Forelimb muscle (tissue), 1 donor: ENCODE data around the gene KIF14. TPM values are rescaled to one million over a fixed set of nuclear protein-coding genes. Genes with fewer than 3 reads are reported as not detected.
"Not testable (repeated sequence)": the region's sequence is repeated elsewhere in the genome, so short reads cannot be mapped to it uniquely, and the experiment has no call there.

Experiments
- DNase-seq: peaks from one replicate; pipeline ENCODE4 v3.0.0-alpha.2; 2013; ENCODE audit warnings: low read depth
- polyA plus RNA-seq: library from polyadenylated mRNA; unstranded; fragments of 120-200 nt; gene quantifications from one replicate; pipeline ENCODE4 v1.2.1, GENCODE V29; 2013; ENCODE audit not compliant: insufficient read length

Gene KIF14
- polyA plus RNA-seq, 1 donor = 2.5 TPM

- DNase-seq = no peak
Measured at GRCh38 chr1:200540281-200540680, 80.3 kb downstream of the KIF14 start.

- DNase-seq = no peak
Measured at GRCh38 chr1:200538179-200538578, 82.4 kb downstream of the KIF14 start.

GRCh38 chr1:200535605-200536004, 84.9 kb downstream of the KIF14 start:
- no peak for DNase-seq

GRCh38 chr1:200530623-200531261, 89.8 kb downstream of the KIF14 start:
- no peak for DNase-seq

- DNase-seq = no peak
Measured at GRCh38 chr1:200528858-200529606, 91.5 kb downstream of the KIF14 start.

DNA sequence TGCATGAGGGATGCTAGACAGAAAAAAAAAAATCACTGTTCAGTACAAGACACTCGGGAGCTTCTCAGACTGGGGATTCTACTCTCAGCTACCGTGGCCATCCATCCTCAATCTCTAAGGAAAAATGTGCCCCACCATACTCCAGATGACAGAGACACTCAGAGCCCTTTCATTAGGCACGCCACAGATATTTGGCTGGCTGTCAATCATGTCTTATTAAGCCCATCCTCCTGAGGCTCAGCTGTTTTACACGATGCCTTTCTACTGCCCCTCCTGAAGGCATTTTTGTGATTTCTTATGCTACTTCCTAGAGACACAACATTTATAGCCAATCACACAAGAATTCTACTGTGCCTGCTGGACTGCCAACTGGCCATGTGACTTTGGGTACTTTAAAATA, 92.9 kb downstream of the KIF14 start:
- DNase-seq = no peak

DNA sequence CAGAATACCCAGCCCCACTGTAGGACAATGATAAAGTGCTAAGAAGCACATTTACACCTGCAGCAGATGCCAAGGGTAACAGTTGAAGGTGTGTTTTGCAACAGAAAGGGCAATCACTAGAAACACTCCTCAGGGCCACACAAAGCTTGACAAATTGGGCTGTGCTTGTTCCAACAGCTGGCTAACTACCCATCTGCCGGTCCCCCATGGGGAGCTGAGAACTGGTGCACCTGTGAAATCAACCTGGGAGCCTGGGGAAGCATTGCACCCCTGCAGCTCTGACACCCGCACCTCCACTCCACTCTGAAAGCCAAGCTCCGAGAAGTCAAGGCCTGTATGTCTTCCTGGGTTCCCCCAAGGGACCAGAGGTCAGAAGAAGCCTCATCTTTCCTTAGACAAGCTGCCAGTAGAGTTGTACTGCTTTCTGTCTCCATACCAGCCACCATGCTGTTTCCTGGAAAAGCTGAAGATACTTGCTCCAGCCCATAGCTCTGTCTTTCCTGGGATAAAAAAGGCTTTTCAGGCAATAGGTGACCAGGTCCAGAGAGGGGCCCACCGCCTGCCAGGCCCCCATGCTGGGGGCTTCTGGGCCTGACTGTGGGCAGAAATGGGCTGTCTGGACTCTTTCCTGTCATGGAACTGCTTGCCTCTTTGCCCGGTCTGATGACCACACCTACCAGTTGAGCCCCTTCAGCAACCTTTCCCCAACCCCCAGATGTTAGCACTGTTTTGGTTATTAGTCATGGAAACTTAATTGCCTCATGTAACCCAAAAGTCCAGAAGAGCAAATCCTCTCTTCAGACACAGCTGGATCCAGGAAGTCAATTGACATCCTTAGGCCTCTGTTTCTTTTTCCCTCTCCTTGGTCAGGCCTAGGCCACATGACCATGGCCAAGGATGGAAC, 93.6 kb downstream of the KIF14 start:
- no peak for DNase-seq

DNA sequence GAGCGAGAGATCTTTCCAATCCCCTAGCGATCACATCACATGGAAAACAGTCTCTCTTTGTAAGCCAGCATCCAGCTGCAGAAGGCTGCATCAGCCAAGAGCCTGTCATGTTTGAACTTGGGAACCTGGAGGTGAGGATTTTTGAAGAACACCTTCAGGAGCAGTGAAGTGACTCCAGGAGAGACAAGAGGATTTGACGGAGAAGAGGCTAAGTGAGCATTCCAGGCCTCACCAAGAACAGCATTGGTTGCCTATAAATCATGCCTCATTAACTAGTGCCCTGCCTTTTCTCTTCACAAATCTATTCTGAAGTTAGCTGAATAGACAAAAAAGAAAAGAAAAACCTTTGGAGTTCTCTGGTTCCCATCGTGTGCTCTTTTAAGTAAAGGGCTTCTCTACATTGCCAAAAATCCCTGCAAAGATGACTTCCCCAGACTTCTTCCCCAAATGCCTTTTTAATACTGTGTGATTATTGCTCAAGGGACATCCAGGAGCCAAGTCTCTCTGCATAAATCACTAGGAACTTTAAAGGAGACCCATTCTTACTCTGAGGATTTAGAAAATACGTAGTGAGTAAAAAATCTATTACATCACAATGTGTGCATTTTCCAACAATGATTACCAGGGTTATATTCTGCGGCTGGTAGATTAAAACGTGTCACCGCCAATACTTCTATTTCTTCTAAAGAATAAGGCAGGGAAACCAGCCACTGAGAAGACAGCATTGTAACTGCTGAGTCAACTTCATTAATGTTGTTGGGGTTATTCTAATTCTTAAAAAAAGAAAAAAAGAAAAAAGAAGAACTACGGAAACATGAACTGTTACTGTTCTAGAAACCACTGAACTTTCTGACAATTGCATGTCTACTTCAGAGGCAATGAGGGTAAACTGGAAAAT, 95.2 kb downstream of the KIF14 start:
- DNase-seq = peak; percentile 67

GRCh38 chr1:200524551-200524950, 96.0 kb downstream of the KIF14 start:
- not testable (repeated sequence) for DNase-seq

- no peak for DNase-seq
Measured at GRCh38 chr1:200524092-200524491, 96.5 kb downstream of the KIF14 start.

DNA sequence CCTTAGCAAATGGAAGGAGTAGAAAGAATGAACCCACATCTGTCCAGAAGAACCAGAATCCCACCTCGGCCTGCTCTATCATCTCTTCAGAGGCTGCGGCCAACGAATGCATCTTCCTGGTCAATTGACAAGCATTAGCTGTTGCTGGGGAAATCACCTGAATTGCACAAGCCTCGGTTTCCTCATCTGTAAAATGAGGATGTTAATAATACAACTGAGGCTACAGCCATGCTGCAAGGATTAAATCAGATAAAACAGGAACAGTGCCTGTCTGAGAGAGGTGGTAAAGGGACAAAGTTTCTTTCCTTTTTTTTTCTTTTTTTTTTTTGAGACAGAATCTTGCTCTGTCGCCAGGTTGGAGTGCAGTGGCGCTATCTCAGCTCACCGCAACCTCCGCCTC, 99.8 kb downstream of the KIF14 start:
- no peak for DNase-seq

- no peak for DNase-seq
Measured at GRCh38 chr1:200518524-200518923, 102.0 kb downstream of the KIF14 start.

DNA sequence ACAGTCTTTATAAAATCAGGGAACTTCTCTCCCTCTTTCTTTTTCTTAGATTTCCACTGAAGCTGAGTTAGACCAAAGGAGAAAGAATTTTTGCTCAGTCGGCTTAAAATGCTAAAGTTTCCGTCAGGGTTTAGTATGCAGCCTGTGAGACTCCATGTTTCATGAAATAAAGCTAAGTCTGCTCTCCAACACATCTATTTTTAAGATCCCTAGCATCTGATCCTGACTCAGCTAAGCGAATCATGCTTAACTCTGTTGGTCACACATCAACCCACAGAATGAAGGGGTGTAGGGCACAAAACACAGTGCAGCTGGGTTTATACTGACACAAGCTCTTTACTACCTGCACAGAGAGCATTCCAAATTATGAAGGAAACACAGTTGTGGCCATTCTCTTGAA, 108.4 kb downstream of the KIF14 start:
- DNase-seq = no peak

DNA sequence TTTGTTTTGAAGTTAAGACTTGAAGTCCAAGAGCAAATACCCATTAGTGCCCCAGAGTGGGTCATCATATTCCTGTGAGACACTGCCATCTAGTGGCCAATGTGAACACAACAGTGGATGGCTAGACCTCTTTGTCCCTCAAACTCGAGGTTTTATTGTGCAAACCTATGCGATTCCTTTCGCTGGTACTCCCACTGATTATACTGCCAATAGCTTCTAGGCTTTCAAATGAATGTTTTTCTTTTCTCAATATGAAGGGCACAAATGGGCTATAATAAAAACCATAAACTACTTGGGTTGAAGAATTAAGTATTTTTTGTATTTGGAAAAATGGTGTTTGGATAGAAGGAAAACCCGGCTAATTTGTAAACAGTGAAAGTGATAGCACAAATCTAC, 110.3 kb downstream of the KIF14 start:
- DNase-seq = peak; percentile 58

- no peak for DNase-seq
Measured at GRCh38 chr1:200506471-200506870, 114.1 kb downstream of the KIF14 start.

GRCh38 chr1:200505257-200505656, 115.3 kb downstream of the KIF14 start:
- no peak for DNase-seq

Other genes with a start within 250 kb of the KIF14 start
- gene ZNF281, start 210.7 kb downstream of the KIF14 start, polyA plus RNA-seq = 11.6 TPM
- gene DDX59, start 49.2 kb upstream of the KIF14 start, polyA plus RNA-seq = 17.6 TPM
- 17.6 TPM for gene CAMSAP2, start 118.1 kb upstream of the KIF14 start, polyA plus RNA-seq